Subcutaneous adipose tissue (tissue), 4 donors: Measurements from ENCODE around the gene MMP8. TPM values are rescaled to one million over a fixed set of nuclear protein-coding genes. Genes with fewer than 3 reads are reported as not detected.

Experiments used
- total RNA-seq, 4 donors: library from RNA; depleted of rRNA; stranded (reverse); fragments of >200 nt; gene quantifications; one replicate each; pipeline ENCODE4 v1.1.0, GENCODE V29; 2016
- TF ChIP-seq, protein P1 (sequence below): fragments of 450-650 bp; IDR thresholded peaks from one replicate; pipeline ENCODE4 v1.5.1; 2016; ENCODE audit warnings: low read depth, mild to moderate bottlenecking, control low read depth, antibody characterized with exemption, moderate library complexity

The MMP8 gene
- total RNA-seq, 4 donors from 2014 or later: 0.19 to 11.7 (median 2.1) TPM

DNA sequence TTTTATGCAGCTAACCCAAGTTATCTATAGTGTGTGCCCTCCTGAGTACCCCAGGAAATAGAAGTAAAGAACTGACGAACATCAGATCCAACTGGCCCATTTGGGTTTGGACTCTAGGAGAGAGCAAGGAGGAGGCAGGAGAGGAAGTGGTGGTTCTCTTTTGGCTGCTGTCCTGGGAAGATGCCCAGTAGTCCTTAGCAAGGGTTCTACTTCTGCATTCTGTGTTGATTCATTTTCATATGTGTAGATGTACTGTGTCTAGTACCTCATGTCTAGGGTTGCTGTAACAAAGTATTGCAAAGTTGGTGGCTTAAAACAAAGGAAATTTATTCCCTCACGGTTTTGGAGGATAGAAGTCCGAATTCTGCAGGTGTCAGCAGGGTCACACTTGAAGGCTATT, 12.6 kb downstream of the MMP8 start:
- TF ChIP-seq, protein P1, sequence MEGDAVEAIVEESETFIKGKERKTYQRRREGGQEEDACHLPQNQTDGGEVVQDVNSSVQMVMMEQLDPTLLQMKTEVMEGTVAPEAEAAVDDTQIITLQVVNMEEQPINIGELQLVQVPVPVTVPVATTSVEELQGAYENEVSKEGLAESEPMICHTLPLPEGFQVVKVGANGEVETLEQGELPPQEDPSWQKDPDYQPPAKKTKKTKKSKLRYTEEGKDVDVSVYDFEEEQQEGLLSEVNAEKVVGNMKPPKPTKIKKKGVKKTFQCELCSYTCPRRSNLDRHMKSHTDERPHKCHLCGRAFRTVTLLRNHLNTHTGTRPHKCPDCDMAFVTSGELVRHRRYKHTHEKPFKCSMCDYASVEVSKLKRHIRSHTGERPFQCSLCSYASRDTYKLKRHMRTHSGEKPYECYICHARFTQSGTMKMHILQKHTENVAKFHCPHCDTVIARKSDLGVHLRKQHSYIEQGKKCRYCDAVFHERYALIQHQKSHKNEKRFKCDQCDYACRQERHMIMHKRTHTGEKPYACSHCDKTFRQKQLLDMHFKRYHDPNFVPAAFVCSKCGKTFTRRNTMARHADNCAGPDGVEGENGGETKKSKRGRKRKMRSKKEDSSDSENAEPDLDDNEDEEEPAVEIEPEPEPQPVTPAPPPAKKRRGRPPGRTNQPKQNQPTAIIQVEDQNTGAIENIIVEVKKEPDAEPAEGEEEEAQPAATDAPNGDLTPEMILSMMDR: no peak

DNA sequence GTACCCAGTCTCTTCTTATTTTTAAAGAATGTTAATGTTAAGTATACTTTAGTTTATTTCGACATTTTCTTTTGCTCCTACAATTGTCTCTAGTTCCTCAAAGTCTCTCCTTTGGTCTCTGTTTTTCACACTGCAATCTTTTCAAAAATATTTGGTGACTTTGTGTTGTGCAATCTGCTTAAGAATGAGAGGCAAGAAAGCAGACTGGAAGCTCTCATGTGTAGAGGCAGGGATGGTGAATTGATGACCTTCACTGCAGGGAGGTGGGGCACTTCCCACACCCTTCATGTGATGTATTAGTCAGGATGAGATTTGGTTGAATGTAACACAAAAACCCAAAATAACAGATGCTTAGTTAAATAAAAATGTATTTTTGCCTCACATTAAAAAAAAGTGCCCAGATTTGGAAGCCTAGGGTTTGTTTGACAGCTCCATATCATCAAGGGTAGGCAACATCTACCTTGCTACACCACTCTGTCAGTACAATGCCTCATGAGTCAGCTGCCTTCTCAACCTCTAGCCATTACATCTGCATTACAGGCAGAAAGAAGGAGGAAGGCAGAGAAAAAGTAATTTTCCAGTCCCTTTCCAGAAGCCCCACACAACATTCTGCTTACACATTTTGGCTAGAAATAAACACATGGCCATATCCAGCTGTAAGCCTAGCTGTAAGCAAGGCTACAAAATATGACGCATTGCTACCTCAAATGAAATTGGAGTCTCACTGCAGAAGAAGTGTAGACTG, 15.4 kb downstream of the MMP8 start:
- TF ChIP-seq, protein P1: no peak

DNA sequence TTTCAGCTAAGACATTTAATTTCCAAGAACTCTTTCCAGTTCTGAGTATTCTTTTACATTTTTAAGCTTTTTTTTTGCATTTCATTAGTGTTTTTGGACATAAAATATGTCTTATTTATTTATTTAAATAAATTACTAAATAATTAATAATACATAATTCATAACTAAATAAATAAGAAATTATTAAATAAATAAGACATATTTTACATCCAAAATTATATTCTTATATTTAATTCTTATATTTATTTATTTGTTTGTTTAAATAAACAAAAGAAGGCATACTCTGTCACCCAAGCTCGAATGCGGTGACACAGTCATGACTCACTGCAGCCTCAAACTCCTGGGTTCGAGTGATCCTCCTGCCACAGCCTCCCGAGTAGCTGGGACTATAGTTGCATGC, 16.1 kb downstream of the MMP8 start:
- TF ChIP-seq, protein P1: no peak

DNA sequence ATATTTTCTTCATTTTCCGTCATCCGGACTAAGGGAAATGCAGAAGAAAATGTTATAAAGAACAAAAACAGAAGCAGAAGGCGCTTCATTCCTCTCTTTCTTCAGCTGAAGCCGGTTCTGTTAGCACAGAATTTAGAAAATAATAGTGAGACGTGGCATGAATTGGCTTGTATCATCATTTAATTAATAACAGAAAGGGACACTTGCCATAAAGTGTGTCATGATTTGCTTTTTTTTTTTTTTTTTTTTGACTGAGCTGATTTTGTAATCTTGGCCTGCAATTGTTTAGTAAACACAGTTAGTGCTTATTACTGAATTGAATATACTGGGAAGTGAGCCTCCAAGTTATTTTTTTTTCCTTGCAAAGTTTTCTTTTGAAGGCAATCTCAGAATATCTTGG, 19.1 kb downstream of the MMP8 start, which contains the start of gene MMP27:
TSS of gene MMP27 (minus strand) at position 144 of the 400 bp plus-strand sequence. CDS start at position 89, 55 bp downstream.
- TF ChIP-seq, protein P1: no peak

DNA sequence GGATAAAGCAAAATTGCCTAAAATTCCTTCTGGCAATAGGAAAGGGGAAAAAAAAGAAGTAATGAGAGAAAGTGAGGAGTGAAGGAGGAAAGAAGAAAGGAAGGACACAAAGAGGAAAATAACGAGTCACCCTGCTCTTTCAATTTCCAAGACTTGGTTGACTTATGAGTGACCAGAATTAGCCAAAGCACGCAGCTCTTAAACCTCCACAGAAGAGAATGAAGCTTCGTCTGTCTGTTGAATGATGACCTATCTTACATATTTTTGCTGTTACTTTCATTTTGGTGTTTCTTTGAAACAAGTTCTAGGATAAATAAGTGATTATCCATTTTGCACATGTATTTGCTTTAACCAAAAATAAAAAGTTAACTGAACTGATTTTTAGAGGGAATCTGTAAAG, 19.9 kb downstream of the MMP8 start:
- TF ChIP-seq, protein P1: no peak

DNA sequence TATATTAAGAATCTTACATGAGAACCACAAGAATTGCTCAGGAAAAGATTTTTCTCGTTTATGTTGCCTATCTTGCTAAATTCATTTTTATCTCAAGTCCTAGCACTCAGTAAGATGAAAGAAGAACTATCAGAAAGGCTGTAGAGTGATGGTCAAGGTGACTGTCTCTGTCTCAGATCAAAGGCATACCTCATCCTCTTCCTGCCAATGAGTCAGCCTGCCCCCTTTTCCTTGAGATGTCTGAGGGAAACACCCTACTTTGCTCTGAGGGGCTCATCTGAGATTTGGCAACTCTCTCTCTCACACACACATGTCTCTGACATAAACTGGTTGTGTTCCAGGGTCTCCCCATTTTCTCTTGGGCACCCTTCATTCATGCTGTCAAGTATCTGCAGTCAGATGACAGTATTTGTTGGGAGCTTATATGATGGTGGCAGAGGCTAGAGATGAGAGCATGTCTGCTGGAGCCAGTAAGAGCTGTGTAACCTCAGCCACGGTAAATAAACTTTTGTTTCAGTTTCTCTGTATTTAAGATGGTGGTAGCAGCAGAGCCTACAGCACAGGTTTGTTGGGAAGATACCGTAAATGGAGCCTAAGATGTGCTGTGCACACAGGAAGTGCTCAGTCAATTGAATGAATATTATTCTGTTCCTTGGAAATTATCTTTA, 20.8 kb downstream of the MMP8 start:
- TF ChIP-seq, protein P1: no peak

DNA sequence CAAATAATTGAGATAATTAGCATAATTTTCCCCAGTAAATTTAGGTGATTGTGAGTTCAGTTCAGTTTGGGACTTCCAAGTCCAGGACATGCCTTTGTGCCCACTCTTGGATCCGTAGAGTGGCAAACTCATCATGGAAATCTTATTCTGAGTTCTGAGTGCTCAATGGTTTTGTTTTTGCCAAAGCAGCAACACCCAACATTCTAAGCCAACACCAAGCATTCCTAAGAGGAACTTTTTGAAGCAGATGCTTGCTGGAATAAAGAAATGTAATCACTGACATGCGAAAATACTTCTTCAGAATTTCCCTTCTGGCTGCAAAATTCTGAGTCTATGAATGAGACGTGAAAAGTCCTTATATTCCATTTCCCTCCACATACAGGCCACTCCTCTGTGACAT, 29.6 kb downstream of the MMP8 start:
- TF ChIP-seq, protein P1: no peak
